ENCODE measurements around the gene GAREM1. TPM values are rescaled to one million over a fixed set of nuclear protein-coding genes. Genes with fewer than 3 reads are reported as not detected.

The GAREM1 gene
- total RNA-seq, 1 experiment from 2014 or later: 4.7 TPM

DNA sequence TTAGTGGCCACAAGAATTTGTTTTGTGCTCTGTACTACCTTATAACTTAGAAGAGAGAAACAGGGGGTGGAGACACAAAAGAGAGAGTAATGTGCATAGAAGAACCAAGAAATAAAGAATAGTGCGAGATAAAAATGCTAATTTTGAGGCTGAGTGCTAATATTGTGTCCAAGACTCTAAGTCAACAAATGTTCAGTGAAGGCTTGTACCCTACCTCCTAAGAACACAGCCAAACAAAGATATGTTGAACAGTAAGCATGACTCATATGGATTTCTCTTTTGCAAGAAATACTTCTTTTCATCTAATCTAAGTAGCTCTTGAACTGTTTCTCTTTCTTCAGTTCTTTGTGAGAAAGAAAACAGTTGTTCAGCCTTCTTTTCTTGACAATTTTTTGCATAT lies 45.2 kb downstream of the GAREM1 start:
- Histone ChIP-seq H3K4me1 (ENCODE audit: control insufficient read depth, insufficient read depth, low read length) (no peaks in the 10 kb centered on the region), H3K4me3 (ENCODE audit: low read depth in 2 of 2, low read length in 2 of 2) (no peak overlapping the region), H3K27me3 (ENCODE audit: control insufficient read depth, insufficient read depth, low read length) (no peaks in the 10 kb centered on the region), H3K36me3 (ENCODE audit: control insufficient read depth, insufficient read depth, low read length) (no peaks in the 10 kb centered on the region), H3K9me3 (ENCODE audit: control insufficient read depth, insufficient read depth, low read depth, low read length) (no peaks in the 10 kb centered on the region), H3K27ac (ENCODE audit: low read length) (no peak overlapping the region)
- POLR2A ChIA-PET: no interaction called here
- CTCF ChIA-PET: no interaction called here
- intact Hi-C loops (cut with micrococcal nuclease; ENCODE audit: unreplicated experiment) (no loop called here), in situ Hi-C loops (cut with HindIII; ENCODE audit: low pct_unique_long_range_greater_than_20kb, low sequenced_read_pairs) (no loop called here)
- DNase-seq (ENCODE audit: low read depth, low spot score) (no peak), ATAC-seq (no peak)
- no TSS peak for BruUV-seq (replicated peaks)
- TF ChIP-seq, protein P1, sequence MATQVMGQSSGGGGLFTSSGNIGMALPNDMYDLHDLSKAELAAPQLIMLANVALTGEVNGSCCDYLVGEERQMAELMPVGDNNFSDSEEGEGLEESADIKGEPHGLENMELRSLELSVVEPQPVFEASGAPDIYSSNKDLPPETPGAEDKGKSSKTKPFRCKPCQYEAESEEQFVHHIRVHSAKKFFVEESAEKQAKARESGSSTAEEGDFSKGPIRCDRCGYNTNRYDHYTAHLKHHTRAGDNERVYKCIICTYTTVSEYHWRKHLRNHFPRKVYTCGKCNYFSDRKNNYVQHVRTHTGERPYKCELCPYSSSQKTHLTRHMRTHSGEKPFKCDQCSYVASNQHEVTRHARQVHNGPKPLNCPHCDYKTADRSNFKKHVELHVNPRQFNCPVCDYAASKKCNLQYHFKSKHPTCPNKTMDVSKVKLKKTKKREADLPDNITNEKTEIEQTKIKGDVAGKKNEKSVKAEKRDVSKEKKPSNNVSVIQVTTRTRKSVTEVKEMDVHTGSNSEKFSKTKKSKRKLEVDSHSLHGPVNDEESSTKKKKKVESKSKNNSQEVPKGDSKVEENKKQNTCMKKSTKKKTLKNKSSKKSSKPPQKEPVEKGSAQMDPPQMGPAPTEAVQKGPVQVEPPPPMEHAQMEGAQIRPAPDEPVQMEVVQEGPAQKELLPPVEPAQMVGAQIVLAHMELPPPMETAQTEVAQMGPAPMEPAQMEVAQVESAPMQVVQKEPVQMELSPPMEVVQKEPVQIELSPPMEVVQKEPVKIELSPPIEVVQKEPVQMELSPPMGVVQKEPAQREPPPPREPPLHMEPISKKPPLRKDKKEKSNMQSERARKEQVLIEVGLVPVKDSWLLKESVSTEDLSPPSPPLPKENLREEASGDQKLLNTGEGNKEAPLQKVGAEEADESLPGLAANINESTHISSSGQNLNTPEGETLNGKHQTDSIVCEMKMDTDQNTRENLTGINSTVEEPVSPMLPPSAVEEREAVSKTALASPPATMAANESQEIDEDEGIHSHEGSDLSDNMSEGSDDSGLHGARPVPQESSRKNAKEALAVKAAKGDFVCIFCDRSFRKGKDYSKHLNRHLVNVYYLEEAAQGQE (IDR thresholded peaks at IDR 0.05; ENCODE audit: insufficient read depth in 1 of 2, low read depth in 2 of 2, low read length in 1 of 2): no peak
- TF ChIP-seq SIN3A (IDR thresholded peaks at IDR 0.05; ENCODE audit: borderline replicate concordance, insufficient read depth, low read depth, low read length) (no peak), TCF7L2 (IDR thresholded peaks at IDR 0.05; ENCODE audit: low read depth, low read length) (no peak), POLR2AphosphoS5 (IDR thresholded peaks at IDR 0.05; ENCODE audit: low read depth, low read length) (no peak)
- TF ChIP-seq, protein P2, sequence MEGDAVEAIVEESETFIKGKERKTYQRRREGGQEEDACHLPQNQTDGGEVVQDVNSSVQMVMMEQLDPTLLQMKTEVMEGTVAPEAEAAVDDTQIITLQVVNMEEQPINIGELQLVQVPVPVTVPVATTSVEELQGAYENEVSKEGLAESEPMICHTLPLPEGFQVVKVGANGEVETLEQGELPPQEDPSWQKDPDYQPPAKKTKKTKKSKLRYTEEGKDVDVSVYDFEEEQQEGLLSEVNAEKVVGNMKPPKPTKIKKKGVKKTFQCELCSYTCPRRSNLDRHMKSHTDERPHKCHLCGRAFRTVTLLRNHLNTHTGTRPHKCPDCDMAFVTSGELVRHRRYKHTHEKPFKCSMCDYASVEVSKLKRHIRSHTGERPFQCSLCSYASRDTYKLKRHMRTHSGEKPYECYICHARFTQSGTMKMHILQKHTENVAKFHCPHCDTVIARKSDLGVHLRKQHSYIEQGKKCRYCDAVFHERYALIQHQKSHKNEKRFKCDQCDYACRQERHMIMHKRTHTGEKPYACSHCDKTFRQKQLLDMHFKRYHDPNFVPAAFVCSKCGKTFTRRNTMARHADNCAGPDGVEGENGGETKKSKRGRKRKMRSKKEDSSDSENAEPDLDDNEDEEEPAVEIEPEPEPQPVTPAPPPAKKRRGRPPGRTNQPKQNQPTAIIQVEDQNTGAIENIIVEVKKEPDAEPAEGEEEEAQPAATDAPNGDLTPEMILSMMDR (IDR thresholded peaks at IDR 0.05): no peak

DNA sequence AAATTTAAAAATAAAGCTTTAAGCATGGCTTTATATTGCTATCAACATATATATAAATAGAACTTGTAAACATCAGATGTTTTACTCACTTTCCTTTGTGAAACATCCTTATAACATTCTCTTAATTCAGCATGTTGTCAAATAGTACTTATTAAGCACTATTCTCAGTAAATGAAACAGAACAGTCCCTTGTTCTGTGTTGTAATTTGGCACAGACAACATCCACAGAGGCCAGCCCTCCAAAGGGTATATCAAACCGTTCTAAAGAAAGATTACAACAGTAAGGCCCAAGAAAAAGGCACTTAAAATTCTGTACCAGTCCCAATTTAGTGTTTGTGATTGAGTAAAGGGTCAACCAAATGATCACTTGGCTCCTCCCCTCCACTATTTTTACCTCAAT lies 46.0 kb downstream of the GAREM1 start:
- intact Hi-C loops (cut with micrococcal nuclease; ENCODE audit: unreplicated experiment): no loop called here
- H3K4me3 ChIP-seq (ENCODE audit: low read depth in 2 of 2, low read length in 2 of 2): no peak overlapping the region
- ATAC-seq (no peak), DNase-seq (ENCODE audit: low read depth, low spot score) (no peak)
- TF ChIP-seq, protein P1 (IDR thresholded peaks at IDR 0.05; ENCODE audit: insufficient read depth in 1 of 2, low read depth in 2 of 2, low read length in 1 of 2): no peak
- TF ChIP-seq TCF7L2 (IDR thresholded peaks at IDR 0.05; ENCODE audit: low read depth, low read length) (no peak), POLR2AphosphoS5 (IDR thresholded peaks at IDR 0.05; ENCODE audit: low read depth, low read length) (no peak), SIN3A (IDR thresholded peaks at IDR 0.05; ENCODE audit: borderline replicate concordance, insufficient read depth, low read depth, low read length) (no peak)
- TF ChIP-seq, protein P2 (IDR thresholded peaks at IDR 0.05): no peak
- ChIA-PET CTCF (no interaction called here), POLR2A (no interaction called here)
- no peaks in the 10 kb centered on the region for H3K9me3 ChIP-seq (ENCODE audit: control insufficient read depth, insufficient read depth, low read depth, low read length)
- no peaks in the 10 kb centered on the region for H3K27me3 ChIP-seq (ENCODE audit: control insufficient read depth, insufficient read depth, low read length)
- no peak overlapping the region for H3K27ac ChIP-seq (ENCODE audit: low read length)
- in situ Hi-C loops (cut with HindIII; ENCODE audit: low pct_unique_long_range_greater_than_20kb, low sequenced_read_pairs): no loop called here
- H3K4me1 ChIP-seq (ENCODE audit: control insufficient read depth, insufficient read depth, low read length): no peaks in the 10 kb centered on the region
- no TSS peak for BruUV-seq (replicated peaks)
- H3K36me3 ChIP-seq (ENCODE audit: control insufficient read depth, insufficient read depth, low read length): no peaks in the 10 kb centered on the region

All from Panc1 (cell line).